ENCODE data around the gene ABI1. TPM values are rescaled to one million over a fixed set of nuclear protein-coding genes. Genes with fewer than 3 reads are reported as not detected.
A peak's percentile ranks its signal among the peaks of the same experiment; 100 is the strongest.

ABI1 gene
- total and polyA plus RNA-seq, 2 of the 13 experiments (the other 11 are each of a cell fraction or from before 2014, with no cell fraction given) = 20.9 to 22.9 TPM

GRCh38 chr10:26860443-26861204, at the start of gene ABI1 (continued):
- TF ChIP-seq NFE2 (CRISPR knock-in tag; IDR thresholded peaks at IDR 0.05) = no peak
- TF ChIP-seq SIN3A (IDR thresholded peaks at IDR 0.05; ENCODE audit: borderline replicate concordance, low read depth, low read length) = peak; percentile 80; the same call in 1 of the 2 replicates
- TF ChIP-seq ZEB1 (IDR thresholded peaks at IDR 0.05; ENCODE audit: insufficient replicate concordance, low read depth) = no peak
- peak in 1 of 2 experiments; percentile 45; a peak in 1 of 4 replicates for TF ChIP-seq KLF16 (CRISPR knock-in tag; IDR thresholded peaks at IDR 0.05)
- no peak for TF ChIP-seq KIAA2018 (CRISPR knock-in tag; IDR thresholded peaks at IDR 0.05; ENCODE audit: borderline replicate concordance)
- TF ChIP-seq ZNF362 (CRISPR knock-in tag; IDR thresholded peaks at IDR 0.05; ENCODE audit: borderline replicate concordance) = peak; percentile 100
- no peak for TF ChIP-seq NR2F2 (IDR thresholded peaks at IDR 0.05; ENCODE audit: borderline replicate concordance, low read depth)
- no peak for TF ChIP-seq NKX3-1 (CRISPR knock-in tag; IDR thresholded peaks at IDR 0.05)
- no peak for TF ChIP-seq PLSCR1 (CRISPR knock-in tag; IDR thresholded peaks at IDR 0.05; ENCODE audit: borderline replicate concordance)
- TF ChIP-seq ZNF607 (CRISPR knock-in tag; IDR thresholded peaks at IDR 0.05; ENCODE audit: borderline replicate concordance) = peak; percentile 17; the same call in 1 of the 2 replicates
- TF ChIP-seq ZNF253 (CRISPR knock-in tag; IDR thresholded peaks at IDR 0.05; ENCODE audit: borderline replicate concordance) = no peak
- peak; percentile 46; the same call in 1 of the 2 replicates for TF ChIP-seq RXRB (CRISPR knock-in tag; IDR thresholded peaks at IDR 0.05; ENCODE audit: borderline replicate concordance)
- 0 out of 2 replicates have a peak, but pooled peaks have one; percentile 67 for TF ChIP-seq TARDBP (CRISPR knock-in tag; IDR thresholded peaks at IDR 0.05)
- TF ChIP-seq GABPA (IDR thresholded peaks at IDR 0.05; ENCODE audit: low read depth, low read length) = peak; percentile 32; the same call in 1 of the 2 replicates
- peak; percentile 81 for TF ChIP-seq GABPA (CRISPR knock-in tag; IDR thresholded peaks at IDR 0.05; ENCODE audit: low read depth)
- TF ChIP-seq SETDB1 (CRISPR knock-in tag; IDR thresholded peaks at IDR 0.05; ENCODE audit: borderline replicate concordance) = no peak
